Fibroblast of skin of abdomen (primary cell): Measurements from ENCODE around the gene SPEM3.

Source experiments
- DNase-seq: peaks from one replicate; pipeline ENCODE4 v3.0.0-alpha.2; 2013

SPEM3 gene

DNA sequence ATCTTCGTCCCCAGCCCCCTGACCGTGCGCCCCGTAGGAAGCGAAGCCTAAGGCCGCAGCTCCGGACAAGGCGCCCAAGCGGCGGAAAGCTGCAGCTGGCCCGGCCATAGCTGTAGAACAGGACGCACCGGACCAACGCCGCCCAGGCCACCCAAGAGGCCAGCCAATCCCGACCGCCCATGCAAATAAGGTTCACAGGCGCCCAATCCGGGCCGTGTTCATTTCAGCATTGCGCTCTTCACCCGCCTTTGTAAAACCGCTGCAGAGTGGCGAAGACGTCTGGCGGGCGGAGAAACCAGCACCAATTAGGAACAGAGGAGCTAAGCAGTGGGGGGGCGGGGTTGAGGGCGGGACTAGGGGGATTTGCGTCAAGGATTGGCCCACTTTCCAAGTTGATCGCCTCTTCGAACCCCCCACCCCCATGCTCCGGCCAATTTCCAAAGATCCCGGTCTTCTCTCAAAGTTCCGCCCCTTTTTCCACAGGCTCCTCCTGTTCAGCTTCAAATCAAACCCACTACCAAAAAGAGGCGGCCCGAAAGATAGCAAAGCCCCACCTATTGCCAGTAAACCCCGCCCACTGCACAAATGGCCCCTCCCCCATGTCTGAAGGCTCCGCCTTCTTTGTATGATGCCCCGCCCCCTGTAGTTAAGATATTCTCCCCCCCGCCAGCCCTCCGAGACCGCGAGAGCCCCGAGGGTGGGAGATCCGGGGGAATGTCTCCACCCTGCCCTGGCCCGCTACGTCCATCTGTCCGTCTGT is 24.5 kb upstream of the SPEM3 start, which contains the start of gene TMEM256:
TSS of gene TMEM256 (minus strand) at position 121 of the 760 bp plus-strand sequence. CDS start at position 108, 13 bp downstream.
- peak; percentile 100 for DNase-seq

DNA sequence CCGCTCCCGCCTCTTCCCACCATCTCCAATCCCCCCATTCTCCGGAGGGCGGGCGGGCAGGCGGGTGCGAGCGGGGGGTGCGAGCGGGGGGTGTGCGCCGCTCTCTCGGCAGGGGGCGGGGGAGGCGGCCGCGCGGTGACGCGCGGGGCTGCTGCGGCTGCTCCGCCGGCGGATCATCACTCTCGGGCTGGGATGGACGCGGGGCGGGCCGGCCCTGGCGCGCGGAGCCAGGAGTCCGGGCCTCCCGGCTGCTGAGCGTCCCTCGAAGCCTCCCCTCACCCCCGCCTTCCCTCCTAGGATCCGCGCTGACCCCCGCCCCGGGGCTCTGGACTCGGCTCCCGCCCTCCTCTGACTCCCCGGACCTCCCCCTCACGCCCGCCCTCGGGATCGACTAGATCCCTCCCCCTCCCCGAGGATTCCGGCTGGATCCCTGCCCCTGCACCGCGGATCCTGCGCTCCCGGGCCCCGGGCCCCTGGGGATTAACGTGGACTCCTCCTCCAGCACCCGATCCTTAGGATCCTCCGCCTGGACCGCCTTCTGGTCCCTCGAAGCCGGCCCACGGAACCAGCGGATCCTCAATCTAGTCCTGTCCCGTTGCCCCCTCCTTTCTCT is 23.8 kb upstream of the SPEM3 start:
- peak; percentile 24 for DNase-seq

- DNase-seq = peak; percentile 15
These were observed 23.1 kb upstream of the SPEM3 start for GRCh38 chr17:7405350-7406234.

GRCh38 chr17:7406235-7406825 is 22.3 kb upstream of the SPEM3 start:
- DNase-seq = no peak

DNA sequence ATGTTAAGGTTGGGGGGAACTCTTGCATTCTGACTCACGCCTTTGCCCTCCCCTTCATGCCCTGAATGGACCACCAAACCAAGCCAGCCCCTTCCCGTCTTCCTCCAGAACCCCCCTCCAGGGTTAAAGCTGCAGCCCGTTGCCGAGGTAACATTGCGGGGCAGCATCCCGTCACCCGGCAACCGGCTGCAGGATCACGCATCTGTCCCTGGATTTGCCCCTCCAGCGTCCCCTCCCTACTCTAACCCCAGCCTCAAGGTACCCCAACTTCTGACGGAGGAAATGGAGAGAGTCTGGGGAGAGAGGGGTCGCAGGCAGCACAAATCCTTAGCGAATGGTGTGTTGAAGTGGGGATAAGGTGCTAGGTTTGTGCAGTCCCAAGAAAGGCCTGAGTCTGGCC is 21.6 kb upstream of the SPEM3 start:
- no peak for DNase-seq

GRCh38 chr17:7407485-7408251 is 21.0 kb upstream of the SPEM3 start, which contains the start of gene NLGN2:
Gene NLGN2, plus strand, starts transcription at chr17:7407845. Its CDS starts 411 bp downstream, at chr17:7408256.
- no peak for DNase-seq

GRCh38 chr17:7408252-7408727 is 20.4 kb upstream of the SPEM3 start:
- no peak for DNase-seq

DNA sequence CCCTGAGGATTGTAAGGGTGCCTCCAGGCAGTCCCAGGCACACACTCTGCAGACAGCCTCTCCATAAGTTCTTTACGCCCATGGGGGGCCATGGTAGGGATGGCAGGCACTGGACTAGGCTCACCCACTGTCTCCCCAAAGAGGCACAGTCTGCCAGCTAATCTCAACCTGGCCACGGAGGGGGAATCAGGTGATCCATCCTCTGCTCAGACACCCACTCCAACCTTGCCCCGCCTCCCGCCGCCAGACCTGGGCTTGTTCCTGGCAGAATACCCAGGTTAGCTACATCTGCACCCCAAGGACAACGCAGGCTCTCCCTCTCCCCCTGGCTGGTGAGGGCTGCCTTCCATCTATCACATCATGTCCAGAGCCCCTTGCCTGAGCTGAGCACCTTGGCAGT is 19.8 kb upstream of the SPEM3 start:
- no peak for DNase-seq

- DNase-seq = no peak
These were observed 18.9 kb upstream of the SPEM3 start for GRCh38 chr17:7409716-7410115.

DNA sequence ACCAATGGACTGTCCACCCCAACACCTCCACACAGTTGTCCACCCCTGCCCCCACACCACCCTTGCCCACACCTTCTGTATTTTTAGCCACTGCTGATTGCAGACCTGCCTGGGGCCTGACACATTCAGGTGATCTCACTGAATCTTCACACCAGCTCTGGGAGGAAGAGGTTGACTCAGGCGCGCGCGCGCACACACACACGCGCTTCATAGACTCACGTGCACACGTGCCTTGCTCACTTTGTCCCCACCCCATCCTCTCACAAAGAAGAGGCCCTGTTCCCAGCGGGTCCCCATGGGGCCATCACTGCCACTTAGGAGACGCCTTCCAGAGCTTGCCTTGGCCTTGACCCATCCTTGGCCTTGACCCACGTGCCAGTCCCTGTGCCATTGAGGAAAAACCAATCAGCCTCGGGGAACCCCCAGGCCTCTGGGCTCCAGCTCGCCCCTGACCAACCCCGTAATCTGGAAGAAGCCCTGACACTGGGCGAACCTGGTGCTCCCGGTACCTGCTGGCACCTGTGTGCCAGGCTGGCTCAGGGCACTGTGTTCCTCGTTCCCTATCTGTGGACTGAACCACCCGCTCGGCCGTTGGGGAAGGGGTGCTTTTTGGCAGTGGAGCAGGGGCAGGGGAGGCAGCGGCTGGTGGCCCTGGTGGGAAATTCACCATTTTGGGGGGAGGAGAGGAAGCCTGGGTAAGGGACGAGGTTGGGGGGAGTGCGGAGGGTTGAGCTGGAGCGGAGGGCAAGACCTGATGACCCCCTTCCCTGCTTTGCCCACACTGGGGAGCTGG is 17.8 kb upstream of the SPEM3 start:
- DNase-seq = no peak

DNA sequence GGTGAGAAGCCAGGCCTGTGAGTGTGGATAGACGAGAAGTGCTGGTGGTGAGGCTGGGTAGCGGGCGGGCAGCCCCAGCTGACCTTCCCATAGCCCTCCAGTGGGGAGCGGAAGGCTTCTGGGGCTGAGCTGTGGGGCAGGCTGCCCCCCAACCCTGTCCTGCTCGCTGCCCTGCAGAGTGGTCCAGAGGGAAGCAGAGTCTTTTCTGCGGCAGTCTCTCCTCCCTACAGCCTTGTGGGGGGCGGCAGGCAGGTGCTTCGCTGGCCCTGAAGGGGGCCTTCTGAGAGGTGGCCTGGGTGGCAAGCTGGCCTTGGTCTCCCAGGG is 17.3 kb upstream of the SPEM3 start:
- DNase-seq = no peak

GRCh38 chr17:7413346-7413985 is 15.2 kb upstream of the SPEM3 start:
- peak; percentile 41 for DNase-seq

GRCh38 chr17:7414837-7415236 is 13.8 kb upstream of the SPEM3 start:
- DNase-seq = no peak

- no peak for DNase-seq
These were observed 12.9 kb upstream of the SPEM3 start for GRCh38 chr17:7415784-7416183.

DNA sequence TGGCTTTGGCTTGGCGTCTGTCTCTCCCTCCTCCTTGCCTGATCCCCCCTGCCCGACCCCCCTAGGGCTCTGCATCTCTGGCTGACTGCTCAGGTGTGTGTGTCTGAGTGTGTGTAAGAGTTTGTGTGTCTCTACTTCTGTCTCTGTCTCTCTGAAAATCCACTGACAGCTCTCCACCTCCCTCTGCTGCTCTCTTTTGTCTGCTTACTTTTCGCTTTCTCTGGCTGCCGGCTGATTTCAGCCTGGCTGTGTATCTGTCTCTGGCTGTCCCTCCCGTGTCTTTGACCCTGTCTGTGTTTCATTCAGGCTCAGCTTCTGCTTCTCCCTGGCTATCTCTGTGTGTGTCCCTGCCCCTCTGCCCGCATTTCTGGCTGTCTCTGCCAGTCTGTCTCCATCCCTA is 12.3 kb upstream of the SPEM3 start:
- DNase-seq = no peak

GRCh38 chr17:7417056-7417655 is 11.5 kb upstream of the SPEM3 start:
- no peak for DNase-seq

GRCh38 chr17:7418472-7419152 is 10.0 kb upstream of the SPEM3 start:
- DNase-seq = no peak

GRCh38 chr17:7419819-7420610 is 8.6 kb upstream of the SPEM3 start, which contains the start of gene SPEM1:
Gene SPEM1, plus strand, starts transcription at chr17:7420324. Its CDS starts 61 bp downstream, at chr17:7420385.
- DNase-seq = no peak

GRCh38 chr17:7421186-7421585 is 7.5 kb upstream of the SPEM3 start:
- no peak for DNase-seq
